Fibroblast of villous mesenchyme (primary cell): Measurements from ENCODE around the gene SLC19A1. TPM values are rescaled to one million over a fixed set of nuclear protein-coding genes. Genes with fewer than 3 reads are reported as not detected.

ENCODE experiments used
- DNase-seq: peaks from one replicate; pipeline ENCODE4 v3.0.0-alpha.2; 2010; ENCODE audit warnings: low read depth
- H3K4me3 ChIP-seq: 2 replicates; pipeline ENCODE4 v1.5.1; 2011; ENCODE audit warnings: low read depth, mild to moderate bottlenecking, low read length
- total RNA-seq: library from RNA; depleted of rRNA; stranded (reverse); fragments of >200 nt; gene quantifications from 2 replicates; pipeline ENCODE4 v1.2.3, GENCODE V29; 2012
- TF ChIP-seq, protein P1 (sequence below): IDR thresholded peaks from 2 replicates; pipeline ENCODE4 v1.5.1; 2012; ENCODE audit warnings: low read depth, mild to moderate bottlenecking, low read length; ENCODE audit not compliant: insufficient read depth

Gene SLC19A1
- total RNA-seq, 1 donor: 6.5 TPM

DNA sequence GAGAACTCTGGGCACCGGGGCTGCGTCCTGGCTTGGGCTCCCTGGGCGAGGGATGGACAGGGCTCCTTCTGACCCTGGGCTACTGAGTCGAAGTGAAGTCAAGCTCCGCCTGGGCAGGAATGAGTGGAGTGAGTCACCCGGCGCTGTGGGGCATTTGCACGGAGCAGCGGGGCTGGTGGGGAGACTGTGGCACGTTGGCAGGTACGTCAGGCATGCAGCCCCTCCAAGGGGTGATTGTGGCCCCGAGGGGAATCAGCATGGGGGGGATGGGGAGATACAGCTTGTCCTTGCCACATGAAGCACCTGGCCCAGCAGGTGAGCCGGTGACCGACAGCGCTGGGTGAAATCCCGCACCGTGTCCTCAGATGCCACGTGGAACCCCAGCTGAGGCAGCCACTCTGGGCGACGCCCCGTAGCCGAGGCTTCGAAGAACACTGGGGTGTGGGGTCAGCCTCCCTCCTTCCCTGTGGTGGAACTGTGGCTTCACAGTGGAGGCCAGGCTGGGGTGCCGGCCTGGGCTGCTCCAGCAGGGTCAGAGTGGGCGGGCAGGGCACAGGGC lies 74.9 kb downstream of the SLC19A1 start:
- TF ChIP-seq, protein P1, sequence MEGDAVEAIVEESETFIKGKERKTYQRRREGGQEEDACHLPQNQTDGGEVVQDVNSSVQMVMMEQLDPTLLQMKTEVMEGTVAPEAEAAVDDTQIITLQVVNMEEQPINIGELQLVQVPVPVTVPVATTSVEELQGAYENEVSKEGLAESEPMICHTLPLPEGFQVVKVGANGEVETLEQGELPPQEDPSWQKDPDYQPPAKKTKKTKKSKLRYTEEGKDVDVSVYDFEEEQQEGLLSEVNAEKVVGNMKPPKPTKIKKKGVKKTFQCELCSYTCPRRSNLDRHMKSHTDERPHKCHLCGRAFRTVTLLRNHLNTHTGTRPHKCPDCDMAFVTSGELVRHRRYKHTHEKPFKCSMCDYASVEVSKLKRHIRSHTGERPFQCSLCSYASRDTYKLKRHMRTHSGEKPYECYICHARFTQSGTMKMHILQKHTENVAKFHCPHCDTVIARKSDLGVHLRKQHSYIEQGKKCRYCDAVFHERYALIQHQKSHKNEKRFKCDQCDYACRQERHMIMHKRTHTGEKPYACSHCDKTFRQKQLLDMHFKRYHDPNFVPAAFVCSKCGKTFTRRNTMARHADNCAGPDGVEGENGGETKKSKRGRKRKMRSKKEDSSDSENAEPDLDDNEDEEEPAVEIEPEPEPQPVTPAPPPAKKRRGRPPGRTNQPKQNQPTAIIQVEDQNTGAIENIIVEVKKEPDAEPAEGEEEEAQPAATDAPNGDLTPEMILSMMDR: no peak
- no peak overlapping the region for H3K4me3 ChIP-seq
- no peak for DNase-seq

DNA sequence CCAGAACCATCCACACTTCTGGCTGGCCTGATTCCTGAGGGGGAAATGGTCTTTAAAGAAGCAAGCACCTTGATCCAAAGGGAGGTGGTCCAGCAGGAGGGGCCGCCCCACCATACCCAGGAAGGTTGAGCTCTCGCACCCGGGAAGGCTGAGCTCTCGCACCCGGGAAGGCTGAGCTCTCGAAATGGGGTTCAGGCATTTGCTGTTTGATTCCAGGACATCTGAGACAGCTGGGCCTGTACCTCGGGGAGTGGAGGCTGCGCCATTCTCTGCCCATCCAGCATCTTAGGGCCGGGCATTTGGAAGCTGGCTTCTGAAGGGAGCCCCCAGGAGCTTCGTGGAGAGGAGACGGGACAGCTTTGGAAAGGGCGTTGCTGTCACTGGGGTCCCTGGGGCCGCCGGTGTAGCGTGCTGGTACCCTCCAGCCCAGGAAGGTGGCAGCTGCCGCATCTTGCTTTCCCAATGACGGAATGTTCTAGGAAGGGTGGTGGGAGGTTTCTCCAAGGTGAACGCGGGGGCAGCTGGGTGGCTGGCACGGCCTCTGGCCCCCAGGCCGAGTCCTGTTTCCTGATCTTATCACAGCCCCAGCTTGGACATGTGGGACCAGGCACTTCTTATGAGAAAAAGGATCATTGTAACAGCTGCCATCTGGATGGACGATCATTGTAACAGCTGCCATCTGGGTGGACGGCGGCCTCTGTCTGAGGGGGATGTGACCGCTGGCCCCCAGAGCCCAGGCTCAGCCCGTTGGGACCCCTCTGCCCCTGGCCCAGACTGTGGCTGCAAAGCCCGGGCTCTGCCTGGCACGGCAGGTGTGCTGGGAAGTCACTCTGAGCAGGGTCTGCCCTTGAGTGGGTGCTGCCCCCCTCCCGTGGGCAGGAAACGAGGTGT lies 75.7 kb downstream of the SLC19A1 start:
- no peak overlapping the region for H3K4me3 ChIP-seq
- no peak for DNase-seq

DNA sequence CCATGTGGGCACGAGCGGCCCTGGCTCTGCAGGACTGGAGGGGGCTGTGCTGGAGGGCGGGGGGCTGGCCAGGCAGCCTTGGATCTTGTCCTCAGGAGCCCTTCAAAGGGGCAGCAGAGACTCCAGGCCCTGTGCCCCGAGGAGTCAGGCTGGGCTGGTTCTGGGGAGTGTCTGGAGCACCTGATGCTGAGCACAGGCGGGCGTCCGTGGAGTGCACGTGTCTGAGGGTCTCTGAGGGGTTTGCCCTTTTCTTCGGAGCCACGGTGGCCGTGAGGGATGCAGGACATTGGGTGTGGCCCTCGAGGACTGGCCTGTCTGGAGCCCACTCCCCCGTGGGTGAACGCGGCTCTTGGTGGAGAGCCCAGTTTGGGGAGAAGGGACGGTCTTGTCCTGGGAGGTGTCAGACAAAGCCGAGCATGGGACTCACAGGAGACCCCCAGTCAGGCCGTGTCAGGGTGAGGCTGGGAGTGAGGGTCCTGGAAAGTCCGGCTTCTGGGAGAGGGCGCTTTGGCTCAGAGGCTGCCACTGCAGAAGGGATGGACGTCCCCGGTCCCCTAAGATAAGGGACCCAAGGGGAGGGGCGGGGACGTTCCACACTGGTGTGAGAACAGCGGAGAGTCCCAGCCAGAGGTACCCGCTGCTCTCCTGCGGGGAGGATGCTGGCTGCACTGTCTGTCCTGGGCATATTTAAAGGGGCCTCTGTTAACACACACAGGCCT lies 76.5 kb downstream of the SLC19A1 start:
- H3K4me3 ChIP-seq: no peak overlapping the region
- DNase-seq: no peak
- TF ChIP-seq, protein P1: no peak

More for the DNA sequence above, 75.7 kb downstream of the SLC19A1 start:
- TF ChIP-seq, protein P1: no peak

DNA sequence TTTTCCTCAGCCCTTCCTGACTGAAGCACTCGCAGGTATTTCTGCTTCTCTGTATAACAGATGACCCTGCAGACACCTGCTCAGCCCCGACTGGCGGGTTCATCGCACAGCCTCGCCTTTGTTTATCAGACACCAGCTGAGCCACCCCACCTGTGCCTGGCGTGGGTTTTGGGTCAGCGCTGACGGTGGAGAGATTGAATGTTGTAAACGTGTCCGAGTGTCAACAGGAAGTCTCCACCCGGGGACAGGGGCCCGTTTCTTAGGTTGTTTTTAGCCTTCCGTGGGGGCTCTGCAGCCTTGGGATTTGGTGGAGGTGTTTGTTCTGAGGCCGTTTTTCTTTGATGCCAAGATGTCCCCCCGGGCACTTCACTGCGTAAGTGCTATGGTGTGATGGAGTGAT lies 77.1 kb downstream of the SLC19A1 start:
- TF ChIP-seq, protein P1: no peak
- no peak for DNase-seq
- H3K4me3 ChIP-seq: no peak overlapping the region

DNA sequence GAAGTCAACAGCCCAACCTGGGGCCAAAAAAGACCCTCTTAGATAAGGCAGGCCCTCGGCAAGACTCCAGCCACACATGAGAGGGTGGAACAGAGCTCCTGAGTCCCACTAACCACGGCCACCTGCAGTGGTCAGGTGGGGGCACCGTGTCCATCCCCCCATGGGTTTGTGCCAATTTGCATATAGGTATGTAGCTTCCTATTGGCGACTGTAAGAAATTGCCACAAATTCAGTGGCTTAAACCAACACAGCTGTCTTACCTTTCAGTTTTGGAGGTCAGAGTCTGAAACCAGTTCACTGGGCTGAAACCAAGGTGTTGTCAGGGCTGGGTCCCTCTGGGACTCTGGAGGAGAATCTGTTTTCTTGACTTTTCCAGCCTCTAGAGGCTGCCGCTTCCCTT lies 77.9 kb downstream of the SLC19A1 start:
- TF ChIP-seq, protein P1: no peak
- no peak for DNase-seq
- no peak overlapping the region for H3K4me3 ChIP-seq

DNA sequence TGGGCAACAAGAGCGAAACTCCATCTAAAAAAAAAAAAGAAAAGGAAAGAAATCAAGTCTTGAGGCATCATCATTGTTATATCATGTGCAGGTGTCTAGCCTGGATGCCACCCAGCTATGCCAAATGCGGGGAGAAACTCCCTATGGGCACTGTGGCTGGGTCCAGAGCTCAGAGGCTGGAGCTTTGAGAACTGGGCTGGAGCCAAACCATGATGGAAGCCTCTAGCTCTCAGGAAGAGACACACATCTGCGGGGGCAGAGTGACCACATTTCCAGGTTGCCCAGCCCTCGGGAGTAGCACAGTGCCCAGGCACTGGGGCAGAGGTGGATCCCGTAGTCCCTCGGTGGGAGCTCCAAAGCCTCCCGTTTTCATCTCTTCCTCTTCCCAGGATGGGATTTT lies 78.4 kb downstream of the SLC19A1 start:
- TF ChIP-seq, protein P1: no peak
- no peak overlapping the region for H3K4me3 ChIP-seq
- no peak for DNase-seq
